HEK293 (cell line): ENCODE data around the gene JPH4.

ENCODE experiments used
- AEBP2 ChIP-seq: fragments of 450-650 bp; formaldehyde crosslinking; IDR thresholded peaks from 2 replicates; pipeline ENCODE4 v1.5.1; 2016; ENCODE audit warnings: missing biosample characterization, missing genetic modification characterization, borderline replicate concordance
- CTCF ChIP-seq: fragments of 450-650 bp; formaldehyde crosslinking; IDR thresholded peaks from 2 replicates; pipeline ENCODE4 v1.5.1; 2016; ENCODE audit warnings: missing biosample characterization, missing genetic modification characterization
- PATZ1 ChIP-seq: fragments of 450-650 bp; formaldehyde crosslinking; IDR thresholded peaks from 2 replicates; pipeline ENCODE4 v1.5.1; 2016; ENCODE audit warnings: missing biosample characterization, missing genetic modification characterization
- RBAK ChIP-seq: fragments of 450-650 bp; formaldehyde crosslinking; IDR thresholded peaks from 2 replicates; pipeline ENCODE4 v1.5.1; 2016; ENCODE audit warnings: missing biosample characterization, missing genetic modification characterization
- TCF7L2 ChIP-seq: IDR thresholded peaks from 2 replicates; pipeline ENCODE4 v1.6.1; 2011; ENCODE audit warnings: low read depth, mild to moderate bottlenecking, inconsistent platforms, low read length, moderate library complexity, borderline replicate concordance
- ZFP41 ChIP-seq: fragments of 450-650 bp; formaldehyde crosslinking; IDR thresholded peaks from 2 replicates; pipeline ENCODE4 v1.5.1; 2016; ENCODE audit warnings: missing biosample characterization, missing genetic modification characterization, borderline replicate concordance
- ZNF623 ChIP-seq: fragments of 450-650 bp; formaldehyde crosslinking; IDR thresholded peaks from 2 replicates; pipeline ENCODE4 v1.5.1; 2016; ENCODE audit warnings: missing biosample characterization, missing genetic modification characterization
- ZSCAN4 ChIP-seq: fragments of 450-650 bp; formaldehyde crosslinking; IDR thresholded peaks from 2 replicates; pipeline ENCODE4 v1.5.1; 2017; ENCODE audit warnings: missing biosample characterization, missing genetic modification characterization

- TF ChIP-seq CTCF (tag by site-specific recombination), result no peak
- no peak for TF ChIP-seq TCF7L2
- no peak for TF ChIP-seq ZSCAN4 (tag by site-specific recombination)
- no peak for TF ChIP-seq ZFP41 (tag by site-specific recombination)
- no peak for TF ChIP-seq RBAK (tag by site-specific recombination)
- no peak for TF ChIP-seq AEBP2 (tag by site-specific recombination)
- no peak for TF ChIP-seq ZNF623 (tag by site-specific recombination)
- TF ChIP-seq PATZ1 (tag by site-specific recombination), result no peak
Observed at GRCh38 chr14:23573384-23574015, 5.1 kb downstream of the JPH4 start.
